NOMO-1 (cell line): Measurements from ENCODE around the gene ACOXL.
A peak's percentile ranks its signal among the peaks of the same experiment; 100 is the strongest.

Source experiments
- DNase-seq, 2 experiments: peaks; one replicate each; lab custom pipeline; 2025; ENCODE audit not compliant: unreplicated experiment in 2 of 2; lab: John Stamatoyannopoulos, UW

The ACOXL gene

DNA sequence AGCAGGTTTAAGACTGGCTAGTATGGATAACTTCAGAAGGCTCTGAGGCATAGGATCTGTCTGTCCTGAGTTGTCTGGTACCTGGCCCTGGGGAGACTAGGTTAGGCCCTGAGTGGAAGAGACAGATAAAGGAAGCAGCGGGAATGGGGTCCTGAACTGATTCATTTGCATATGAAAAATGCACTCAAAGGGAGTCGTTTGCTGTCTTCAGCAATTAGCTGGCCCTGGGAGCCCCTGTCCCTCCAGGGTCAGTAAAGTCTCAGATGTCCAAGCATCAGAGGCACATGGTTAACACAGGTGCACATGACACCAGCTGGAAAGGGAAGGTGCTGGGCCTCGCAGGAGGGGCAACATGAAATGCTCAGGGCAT, 172.4 kb downstream of the ACOXL start:
- no peak for DNase-seq

GRCh38 chr2:110905217-110905616, 172.8 kb downstream of the ACOXL start:
- DNase-seq, result no peak

DNA sequence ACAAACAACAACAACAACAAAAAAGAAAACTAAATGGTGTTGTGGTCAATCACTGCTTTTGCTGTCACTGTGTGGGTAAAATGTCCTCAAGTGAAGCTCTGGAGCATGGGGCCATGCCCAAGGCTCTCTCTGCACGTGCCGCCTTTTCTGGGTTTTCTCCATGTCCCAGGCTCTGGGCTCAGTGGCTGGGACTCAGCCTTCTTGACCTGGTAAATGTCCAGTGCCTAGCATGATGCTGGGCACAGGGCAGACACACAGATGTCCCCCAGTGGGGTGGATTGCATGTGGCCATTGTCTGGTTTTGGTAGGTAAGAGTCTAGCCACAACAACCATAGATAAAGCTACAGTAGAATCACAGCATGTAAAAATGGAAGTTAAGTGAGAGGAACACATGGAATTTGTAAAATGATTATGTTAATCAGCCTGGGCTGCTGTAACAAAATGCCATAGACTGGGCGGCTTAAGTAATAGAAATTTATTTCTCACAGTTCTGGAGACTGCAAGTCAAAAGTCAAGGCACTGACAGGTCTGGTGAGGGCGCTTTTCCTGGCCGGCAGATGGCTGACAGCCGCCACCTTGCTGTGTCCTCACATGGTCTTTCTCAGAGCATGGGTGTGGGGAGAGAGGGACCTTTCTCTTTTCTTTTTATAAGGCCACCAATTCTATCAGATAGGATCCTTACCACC, 174.4 kb downstream of the ACOXL start:
- no peak for DNase-seq

DNA sequence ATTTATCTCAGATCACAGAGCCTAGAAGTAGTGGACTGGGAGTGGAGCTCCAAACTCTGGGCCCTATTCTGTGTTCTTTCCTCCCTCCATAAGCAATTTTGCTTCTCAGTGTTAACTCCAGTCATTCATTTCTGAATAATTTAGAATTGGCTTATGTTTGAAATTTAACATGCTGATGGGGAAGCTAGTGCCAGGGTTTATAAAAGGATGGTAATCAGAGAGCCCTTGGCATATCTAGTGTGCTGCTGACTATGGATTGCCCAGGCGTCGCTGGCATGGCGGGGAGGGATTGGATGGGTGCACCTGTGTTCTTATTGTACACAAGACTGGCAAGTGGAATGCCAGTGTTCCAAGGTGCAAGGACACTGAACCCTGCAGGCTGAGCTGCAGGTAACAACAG, 177.1 kb downstream of the ACOXL start:
- no peak for DNase-seq

GRCh38 chr2:110910423-110910822, 178.1 kb downstream of the ACOXL start:
- no peak for DNase-seq

DNA sequence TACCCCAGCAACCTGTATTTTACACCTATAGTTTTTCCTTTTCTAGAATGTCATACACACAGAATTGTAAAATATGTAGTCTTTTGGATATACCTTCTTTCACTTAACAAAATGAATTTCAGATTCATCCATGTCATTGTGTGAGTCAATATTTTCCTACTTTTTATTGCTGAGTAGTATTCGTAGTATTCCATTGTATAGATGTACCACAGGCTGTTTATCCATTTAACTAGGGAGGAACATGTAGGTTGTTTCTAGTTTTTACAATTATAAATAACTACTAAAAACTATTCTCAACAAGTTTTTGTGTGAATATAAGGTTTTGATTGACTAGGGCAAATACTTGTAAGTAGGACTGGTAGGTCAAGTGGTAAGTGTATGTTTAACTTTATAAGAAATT, 187.4 kb downstream of the ACOXL start:
- no peak for DNase-seq

GRCh38 chr2:110925479-110925878, 193.1 kb downstream of the ACOXL start:
- no peak for DNase-seq

GRCh38 chr2:110927526-110927925, 195.2 kb downstream of the ACOXL start:
- no peak for DNase-seq

DNA sequence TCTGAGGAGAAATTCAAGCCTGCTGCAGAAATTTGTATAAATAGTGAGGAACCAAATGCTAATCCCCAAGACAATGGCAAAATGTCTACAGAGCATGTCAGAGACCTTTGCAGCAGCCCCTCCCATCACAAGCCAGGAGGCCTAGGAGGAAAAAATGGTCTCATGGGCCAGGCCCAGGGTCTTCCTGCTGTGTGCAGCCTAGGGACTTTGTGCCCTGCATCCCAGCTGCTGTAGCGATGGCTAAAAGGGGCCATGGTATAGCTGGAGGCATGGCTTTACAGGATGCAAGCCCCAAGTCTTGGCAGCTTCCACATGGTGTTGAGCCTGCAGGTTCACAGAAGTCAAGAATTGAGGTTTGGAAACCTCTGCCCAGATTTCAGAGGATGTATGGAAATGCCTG, 197.2 kb downstream of the ACOXL start:
- DNase-seq, result no peak

DNA sequence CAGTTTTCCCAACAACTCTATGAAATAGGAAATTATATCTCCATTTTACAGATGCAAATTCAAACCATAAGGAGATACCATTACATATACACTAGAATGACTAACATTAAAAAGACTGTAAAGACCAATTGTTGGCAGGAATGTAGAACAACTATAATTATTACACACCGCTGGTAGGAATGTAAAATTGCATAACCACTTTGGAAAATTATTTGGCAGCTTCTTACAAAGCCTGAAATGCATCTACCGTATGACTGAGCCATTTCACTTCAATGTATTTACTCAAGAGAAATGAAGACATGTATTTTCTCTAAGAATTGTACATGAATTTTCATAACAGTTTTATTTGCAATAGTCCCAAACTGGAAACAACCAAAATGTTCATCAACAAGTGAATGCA, 199.3 kb downstream of the ACOXL start:
- DNase-seq, result no peak

DNA sequence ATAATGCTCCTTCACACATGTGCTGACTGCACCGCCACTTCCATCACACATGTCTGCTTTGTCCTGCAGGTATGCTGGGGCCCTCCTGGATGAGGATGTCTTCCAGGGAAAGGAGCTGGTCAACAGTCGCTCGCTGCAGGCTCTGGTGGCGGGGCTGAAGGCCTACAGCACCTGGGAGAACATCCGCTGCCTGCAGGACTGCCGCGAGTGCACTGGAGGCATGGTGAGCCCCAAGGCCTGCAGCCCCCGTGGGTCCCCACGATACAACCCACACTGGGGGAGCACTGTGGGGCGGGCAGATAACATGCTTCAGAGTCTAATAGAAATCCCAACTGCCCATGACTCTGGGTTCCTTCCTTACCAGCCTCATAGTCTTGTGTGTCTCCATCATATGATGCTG, 201.0 kb downstream of the ACOXL start:
- no peak for DNase-seq

DNA sequence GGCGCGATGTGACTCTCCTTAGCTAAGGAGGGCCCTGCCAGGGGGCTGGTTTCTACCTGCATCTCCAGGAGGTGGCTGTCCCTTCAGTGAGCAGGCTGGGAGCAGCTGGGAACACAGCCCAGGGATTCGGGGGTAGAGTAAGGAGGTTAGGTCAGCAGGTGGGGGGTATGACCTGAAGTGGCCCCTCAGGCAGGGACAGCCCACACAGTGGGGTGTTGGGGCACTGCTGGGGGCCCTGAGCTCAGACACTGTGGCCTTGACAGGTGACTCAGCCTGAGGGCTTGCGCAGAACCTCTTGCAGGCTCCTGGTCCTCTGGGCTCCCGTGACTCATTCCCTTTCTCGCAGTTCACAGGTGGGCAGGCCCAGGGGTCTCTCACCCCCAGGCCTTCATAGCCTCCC, 202.6 kb downstream of the ACOXL start:
- DNase-seq, result no peak

GRCh38 chr2:110940376-110940910, 208.1 kb downstream of the ACOXL start:
- peak in 1 of 2 experiments; percentile 25 for DNase-seq

DNA sequence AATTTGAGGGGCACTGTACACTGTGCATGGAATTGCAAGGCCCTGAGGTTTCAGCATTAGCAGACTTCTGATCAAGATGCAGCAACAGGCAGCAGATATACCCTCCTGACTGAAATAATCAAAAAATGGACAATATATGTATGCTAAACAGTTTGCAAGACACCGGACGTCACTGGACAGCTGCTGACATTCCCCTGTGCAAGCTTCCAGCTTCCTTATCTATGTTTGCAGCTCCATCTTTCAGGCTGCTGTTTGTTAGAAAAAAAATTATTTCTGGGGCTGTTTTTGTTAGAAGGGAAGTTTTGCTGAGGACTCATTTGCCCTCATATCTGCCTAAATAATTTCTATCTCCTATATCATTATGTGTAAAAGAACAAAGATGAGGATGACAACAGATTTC, 208.9 kb downstream of the ACOXL start:
- no peak for DNase-seq

GRCh38 chr2:110943070-110943634, 210.8 kb downstream of the ACOXL start:
- DNase-seq, result no peak

DNA sequence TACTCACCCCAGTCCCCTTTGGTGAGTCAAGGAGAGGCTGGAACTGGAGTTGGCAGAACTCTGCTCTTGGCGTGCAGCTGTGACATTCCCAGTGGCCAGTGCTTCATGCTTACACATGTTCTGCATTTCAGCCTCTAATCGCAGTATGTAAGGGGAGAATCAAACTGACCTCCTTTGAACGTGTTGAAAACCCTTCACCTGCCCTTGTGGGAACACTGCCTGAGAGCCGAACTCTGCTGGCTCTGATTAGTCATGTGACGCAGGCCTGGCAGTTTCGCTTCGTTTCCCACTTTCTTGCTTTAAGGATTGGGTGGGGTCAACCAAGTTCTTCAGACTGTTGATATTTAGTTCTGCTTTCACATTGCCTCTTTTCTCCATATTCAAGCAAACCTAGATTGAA, 214.5 kb downstream of the ACOXL start:
- DNase-seq, result peak; percentile 82 to 89

- DNase-seq, result no peak
Observed at GRCh38 chr2:110948027-110948674, 215.8 kb downstream of the ACOXL start.

DNA sequence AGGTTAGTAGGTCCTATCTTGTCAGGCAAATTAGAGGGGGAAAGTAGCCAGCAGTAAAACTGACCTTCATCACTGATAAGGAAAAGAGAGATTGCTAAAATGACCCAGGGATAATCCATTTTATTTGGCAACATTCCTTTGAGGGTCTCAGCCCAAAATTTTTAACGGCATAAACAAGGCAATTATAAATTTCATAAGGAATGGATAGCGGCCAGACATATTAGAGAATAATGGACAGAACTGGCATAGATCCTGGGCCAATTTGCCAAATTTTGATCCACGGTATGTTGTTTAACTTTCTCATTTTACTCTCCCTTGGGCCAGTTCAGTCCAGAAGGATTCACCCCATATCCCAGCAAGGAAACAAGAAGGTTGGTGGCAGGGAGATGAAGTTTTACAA, 217.9 kb downstream of the ACOXL start:
- no peak for DNase-seq

DNA sequence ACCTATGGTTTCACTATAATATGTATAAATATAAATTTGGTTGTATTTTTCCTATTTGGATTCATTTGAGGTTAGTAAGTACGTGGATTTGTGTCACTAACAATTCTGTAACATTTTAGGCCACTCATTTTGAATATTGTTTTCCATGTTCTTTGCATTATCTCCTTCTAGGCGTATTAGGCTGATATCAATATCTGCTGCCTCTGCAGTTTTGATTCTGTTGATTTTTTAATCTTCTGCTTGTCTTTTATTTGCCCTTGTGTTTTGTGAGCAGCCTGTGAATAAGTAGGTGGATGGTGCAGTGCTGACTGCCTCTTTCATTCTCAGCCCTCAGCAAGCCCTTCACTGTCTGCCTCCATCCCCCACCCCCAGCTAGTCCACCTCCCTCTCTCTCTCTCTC, 222.7 kb downstream of the ACOXL start:
- no peak for DNase-seq

DNA sequence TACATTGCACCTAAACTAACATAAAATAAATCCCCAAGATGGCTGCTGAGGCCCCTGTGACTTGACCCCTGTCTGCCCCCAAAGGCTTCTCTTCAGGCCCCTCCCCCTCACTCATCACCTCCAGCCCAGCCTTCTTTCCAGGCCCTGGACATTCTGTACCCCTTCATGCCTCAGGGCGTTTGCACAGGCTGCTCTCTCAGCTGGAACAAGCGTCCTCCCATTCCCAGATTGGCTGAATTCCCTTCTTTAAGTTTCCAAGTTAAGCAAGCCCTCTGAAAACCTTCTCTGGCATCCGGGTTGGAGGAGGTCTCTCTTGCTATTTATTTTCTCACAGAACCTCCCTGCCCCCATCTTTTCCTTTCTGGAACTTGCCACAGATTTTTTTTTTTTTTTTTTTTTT, 223.2 kb downstream of the ACOXL start:
- no peak for DNase-seq

DNA sequence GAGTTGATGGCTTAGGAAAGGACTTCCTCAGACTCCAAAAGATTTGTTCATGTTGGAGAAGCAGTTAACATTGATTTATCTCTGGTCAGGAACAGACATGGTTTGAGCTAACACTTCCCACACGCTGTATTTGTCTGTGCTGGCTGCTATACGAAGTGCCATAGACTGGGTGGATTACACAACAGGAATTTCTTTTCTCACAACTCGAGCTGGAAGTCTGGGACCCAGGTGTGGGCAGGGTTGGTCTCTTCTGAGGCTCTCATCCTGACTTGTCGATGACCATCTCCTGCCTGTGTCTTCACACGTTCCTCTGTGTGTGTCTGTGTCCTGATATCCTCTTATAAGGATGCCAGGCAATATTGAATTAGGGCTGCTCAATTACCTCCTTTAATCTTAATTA, 224.9 kb downstream of the ACOXL start:
- DNase-seq, result no peak
